ENCODE measurements around the gene KRT72.

KRT72 gene

DNA sequence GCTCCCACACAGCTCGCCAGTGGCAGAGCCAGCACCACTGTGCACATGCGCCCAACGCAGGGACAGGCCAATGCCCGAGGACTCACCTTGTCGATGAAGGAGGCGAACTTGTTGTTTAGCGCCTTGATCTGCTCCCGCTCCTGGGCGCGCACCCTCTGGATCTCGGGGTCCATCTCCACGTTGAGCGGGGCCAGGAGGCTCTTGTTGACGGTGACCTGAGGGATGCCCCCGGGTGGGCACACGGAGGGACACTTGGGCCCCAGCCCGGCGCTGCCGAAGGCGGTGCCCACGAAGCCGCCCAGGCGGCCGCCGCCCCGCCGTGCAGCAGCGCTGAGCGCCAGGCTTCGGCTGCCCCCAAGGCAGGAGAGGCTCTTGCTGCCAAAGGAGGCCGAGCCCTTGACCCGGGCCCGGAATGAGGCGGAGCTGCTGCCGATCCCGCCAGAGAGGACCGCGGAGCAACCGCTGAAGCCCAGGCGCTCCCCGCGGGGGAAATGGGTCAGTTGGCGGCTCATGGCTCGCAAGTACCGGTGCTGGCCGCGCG, at the start of gene KRT72:
Gene KRT72, minus strand, starts transcription at position 523 of the 541 bp plus-strand sequence. Its CDS starts 11 bp downstream, at position 512.
- DNase-seq (ENCODE audit: low read depth in 2 of 2) = no peak

DNA sequence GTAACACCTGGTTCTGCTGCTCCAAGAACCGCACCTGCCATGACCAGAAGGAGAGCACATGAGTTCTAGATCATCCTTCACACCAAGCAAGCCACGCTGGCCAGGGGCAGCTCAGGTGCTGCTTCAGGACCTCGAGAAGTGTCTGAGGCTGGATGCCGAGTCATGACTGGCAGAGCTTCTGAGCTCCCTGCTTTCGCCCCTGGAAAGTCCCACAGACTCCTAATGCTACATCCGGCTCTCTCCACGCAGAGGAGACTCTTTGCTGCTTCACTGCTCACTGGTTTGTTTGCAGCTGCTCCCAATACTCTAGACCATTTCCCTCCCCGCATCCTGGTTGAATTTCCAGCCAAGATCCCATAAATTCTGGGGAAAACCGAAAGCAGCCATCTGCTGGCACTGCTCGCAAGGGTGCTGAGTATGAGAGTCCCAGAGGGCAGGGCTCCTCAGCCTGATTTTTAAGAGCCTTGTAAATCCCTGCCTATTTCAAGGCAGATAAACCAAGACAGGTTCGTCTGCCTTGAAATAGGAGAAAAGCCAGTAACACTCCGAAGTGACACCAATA, 49.3 kb upstream of the KRT72 start:
- DNase-seq (ENCODE audit: low read depth in 2 of 2) = no peak

DNA sequence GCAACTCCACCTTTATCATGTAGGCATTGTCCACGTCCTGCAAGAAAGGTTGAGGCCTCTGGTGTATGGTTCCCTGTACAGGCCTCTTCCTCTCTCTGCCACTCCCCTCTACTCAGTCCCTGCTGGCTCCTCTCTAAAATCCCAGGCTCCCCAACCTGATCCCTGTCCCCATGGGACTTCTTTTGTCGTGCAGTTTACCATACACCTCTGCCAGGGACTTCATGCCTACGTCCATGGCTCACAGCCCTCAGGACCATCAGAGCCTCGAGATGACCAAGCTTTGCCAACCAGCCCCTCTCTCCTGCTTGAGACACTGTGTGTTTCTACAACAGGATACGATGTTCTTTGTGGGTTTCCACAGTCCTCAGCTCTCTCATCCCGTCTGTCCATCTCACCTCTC, 47.8 kb upstream of the KRT72 start:
- DNase-seq (ENCODE audit: low read depth in 2 of 2) = no peak

DNA sequence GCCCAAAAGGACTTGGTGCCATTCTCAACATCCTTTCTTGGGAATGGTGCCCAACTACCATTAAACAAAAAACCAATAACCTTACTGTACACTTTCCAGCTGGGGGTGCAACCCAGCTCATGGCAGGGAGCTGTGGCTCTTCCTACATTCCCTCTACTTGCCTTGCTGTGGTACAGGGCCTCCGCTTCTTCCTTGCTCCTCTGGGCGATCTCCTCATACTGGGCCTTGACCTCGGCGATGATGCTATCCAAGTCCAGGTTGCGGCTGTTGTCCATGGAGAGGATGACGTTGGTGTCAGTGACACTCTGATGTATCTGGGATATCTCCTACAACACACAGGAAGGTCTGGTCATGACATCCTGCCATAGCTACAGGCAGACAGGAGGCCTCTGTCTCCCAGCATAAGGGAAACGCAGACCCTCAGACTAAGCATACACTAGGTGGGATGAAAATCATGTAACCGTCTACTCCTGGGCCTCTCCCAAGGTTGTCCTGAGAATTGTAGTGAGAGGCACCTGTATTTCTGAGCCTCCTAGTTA, 46.8 kb upstream of the KRT72 start:
- DNase-seq (ENCODE audit: low read depth in 2 of 2) = no peak

- DNase-seq (ENCODE audit: low read depth in 2 of 2) = no peak
Observed at GRCh38 chr12:52647601-52648000, 46.3 kb upstream of the KRT72 start.

- no peak for DNase-seq (ENCODE audit: low read depth in 2 of 2)
Observed at GRCh38 chr12:52646613-52647012, 45.4 kb upstream of the KRT72 start.

DNA sequence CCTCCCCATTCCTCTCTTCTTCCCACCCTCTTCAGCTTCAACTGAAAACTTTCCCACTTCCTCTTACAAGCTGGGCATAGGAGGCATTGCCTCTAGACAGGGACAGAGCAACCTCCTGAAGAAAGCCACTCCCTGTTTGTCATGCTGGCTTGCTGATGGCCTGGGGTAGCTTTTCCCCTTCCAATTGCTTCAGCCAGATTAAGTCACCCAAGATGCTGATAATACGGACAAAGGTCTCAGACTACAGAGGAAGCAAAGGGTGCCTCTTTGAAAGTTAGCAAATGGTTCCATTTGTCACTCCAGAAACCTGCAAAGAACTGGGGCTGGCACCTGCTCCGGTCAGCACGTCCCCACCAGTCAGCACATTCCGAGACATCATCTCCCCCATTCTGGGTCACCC, 44.7 kb upstream of the KRT72 start:
- DNase-seq (ENCODE audit: low read depth in 2 of 2) = no peak

- peak in 1 of 2 donors; percentile 25 for DNase-seq (ENCODE audit: low read depth in 2 of 2)
Observed at GRCh38 chr12:52645120-52645761, 44.0 kb upstream of the KRT72 start.

DNA sequence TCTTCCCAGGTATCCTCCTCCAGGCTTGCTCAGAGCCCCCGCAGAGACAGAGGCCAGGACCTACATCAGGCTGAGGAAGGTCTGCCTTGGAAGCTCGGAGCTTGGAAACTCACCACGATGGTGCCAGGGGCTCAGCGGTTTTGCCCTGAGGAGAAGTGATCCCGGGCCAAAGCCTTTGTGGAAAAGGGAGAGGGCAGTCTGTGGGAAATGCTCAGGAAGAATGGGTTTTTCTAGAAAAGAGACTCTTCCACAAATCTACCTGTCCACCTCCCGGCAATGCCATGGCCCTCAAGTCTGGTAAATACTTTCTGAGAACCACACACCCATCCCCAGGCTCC, 42.8 kb upstream of the KRT72 start:
- DNase-seq (ENCODE audit: low read depth in 2 of 2) = no peak

GRCh38 chr12:52643233-52644077, 42.2 kb upstream of the KRT72 start:
- no peak for DNase-seq (ENCODE audit: low read depth in 2 of 2)

GRCh38 chr12:52641468-52641867, 40.2 kb upstream of the KRT72 start:
- no peak for DNase-seq (ENCODE audit: low read depth in 2 of 2)

DNA sequence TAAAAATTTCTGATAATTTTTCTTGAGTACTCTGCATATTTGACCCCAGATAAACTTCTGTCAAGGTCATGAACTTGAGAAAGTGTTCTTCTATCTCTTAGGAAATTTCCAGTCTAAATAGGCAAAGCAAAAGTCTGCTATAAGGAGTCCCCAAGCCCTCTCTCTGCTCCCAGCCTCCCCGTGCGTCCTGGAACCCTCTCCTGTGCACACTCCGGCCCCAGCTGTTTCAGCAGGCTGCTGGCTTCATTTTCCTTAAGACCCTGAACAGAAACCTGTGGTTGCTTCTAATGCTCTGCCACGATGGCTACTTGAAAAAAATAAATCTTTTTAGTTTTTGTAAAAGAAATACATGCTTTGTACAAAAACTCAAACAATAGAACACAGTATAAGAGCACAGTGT, 36.0 kb upstream of the KRT72 start:
- DNase-seq (ENCODE audit: low read depth in 2 of 2) = no peak

GRCh38 chr12:52636592-52637258, 35.5 kb upstream of the KRT72 start:
- DNase-seq (ENCODE audit: low read depth in 2 of 2) = no peak

DNA sequence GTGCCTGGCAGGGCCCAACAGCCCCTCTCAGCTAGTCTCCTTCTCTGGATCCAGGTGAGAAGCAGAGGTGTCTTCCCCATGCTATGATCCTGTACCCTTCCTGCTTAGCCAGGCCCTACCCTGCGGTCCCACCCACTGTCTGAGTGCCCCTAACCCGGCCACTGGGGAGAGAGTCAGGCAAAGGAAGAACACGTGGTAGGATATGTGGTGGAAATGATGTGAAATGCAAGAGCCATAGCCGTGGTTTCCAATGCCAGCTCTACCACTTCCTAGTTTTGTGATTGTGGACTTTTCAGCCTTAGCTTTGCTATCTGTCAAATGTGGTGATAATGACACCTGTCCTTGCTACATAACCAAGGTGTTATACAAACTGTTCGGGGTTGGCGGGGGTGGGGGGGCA, 34.9 kb upstream of the KRT72 start:
- DNase-seq (ENCODE audit: low read depth in 2 of 2) = no peak

GRCh38 chr12:52634266-52635056, 33.2 kb upstream of the KRT72 start:
- DNase-seq (ENCODE audit: low read depth in 2 of 2) = no peak

DNA sequence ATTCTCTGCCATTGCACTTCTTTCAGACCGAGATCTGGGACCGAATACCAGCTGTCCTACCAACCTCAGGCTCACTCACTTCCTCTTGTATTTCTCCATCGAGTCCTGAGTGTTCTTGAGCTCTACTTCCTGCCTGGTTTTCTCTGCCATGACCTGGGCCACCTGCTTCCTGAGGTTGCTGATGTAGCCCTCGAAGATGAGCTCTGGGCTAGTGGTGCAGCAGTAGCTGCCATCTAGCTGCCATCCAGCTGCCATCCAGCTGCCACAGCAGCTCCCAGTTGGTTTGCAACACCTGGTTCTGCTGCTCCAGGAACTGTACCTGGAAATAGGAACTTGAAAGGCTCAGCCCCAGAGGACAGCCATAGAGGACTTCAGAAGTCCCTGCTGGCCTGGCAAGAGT, 32.1 kb upstream of the KRT72 start:
- DNase-seq (ENCODE audit: low read depth in 2 of 2) = no peak

GRCh38 chr12:52632656-52633055, 31.4 kb upstream of the KRT72 start:
- no peak for DNase-seq (ENCODE audit: low read depth in 2 of 2)

- DNase-seq (ENCODE audit: low read depth in 2 of 2) = no peak
Observed at GRCh38 chr12:52631676-52632459, 30.6 kb upstream of the KRT72 start.

GRCh38 chr12:52631264-52631663, 30.0 kb upstream of the KRT72 start:
- DNase-seq (ENCODE audit: low read depth in 2 of 2) = no peak

DNA sequence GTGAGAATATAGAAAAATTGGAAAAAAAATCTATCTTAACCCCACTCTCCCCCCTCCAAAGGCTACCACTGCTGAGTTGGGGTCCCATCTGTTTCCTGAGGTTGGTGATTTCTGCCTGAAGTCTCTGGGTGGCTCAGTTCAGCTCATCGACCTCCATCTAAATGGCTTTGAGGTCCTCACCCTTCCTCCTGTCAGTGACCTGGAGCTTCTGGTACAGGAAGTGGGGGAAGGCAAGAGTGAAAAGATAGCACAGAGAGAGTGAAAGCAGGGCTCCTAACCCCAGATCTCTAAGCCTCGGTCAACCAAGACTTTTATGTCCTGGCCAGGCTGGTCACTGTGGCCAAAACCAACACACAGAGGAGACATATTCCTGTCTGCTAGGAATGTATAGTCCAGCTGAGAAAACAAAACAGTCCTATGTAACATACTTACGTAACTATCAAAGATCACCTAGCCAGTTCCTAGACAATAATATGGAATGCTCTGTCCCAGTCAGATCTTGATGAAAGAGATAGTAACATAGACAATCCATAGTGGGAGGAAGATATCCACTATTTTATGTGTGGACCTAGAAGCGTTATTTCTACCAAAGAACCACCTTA, 29.4 kb upstream of the KRT72 start:
- no peak for DNase-seq (ENCODE audit: low read depth in 2 of 2)

Measured in activated CD8-positive, alpha-beta memory T cell treated with anti-CD3 and anti-CD28 coated beads for 4 hours (primary cell).